SK-N-MC (cell line): Measurements from ENCODE around the gene COTL1.

Experiments
- EZH2 ChIP-seq: fragments of 200-600 bp; sonication (generic); IDR thresholded peaks from one replicate; pipeline ENCODE4 v1.6.1; 2017; ENCODE audit warnings: antibody characterized with exemption
- POLR2AphosphoS5 ChIP-seq: IDR thresholded peaks from 2 replicates; pipeline ENCODE4 v1.6.1; 2012; ENCODE audit warnings: mild to moderate bottlenecking, low read depth, low read length, borderline replicate concordance

- TF ChIP-seq POLR2AphosphoS5 (no peak), EZH2 (no peak)
Measured at GRCh38 chr16:84652566-84652965, 34.7 kb upstream of the COTL1 start.
